Caco-2 (cell line): Measurements from ENCODE around the gene BRF1. TPM values are rescaled to one million over a fixed set of nuclear protein-coding genes. Genes with fewer than 3 reads are reported as not detected.

Experiments
- BruUV-seq: library from RNA; stranded (reverse); fragments of 400-500 nt; replicated peaks from 2 replicates; lab custom pipeline; 2021; lab: Mats Ljungman, UMichigan
- CTCF ChIA-PET: fragments of 300-600 bp; sonication (Branson Sonifier 250); formaldehyde crosslinking; loops from one replicate; lab custom pipeline; 2022; ENCODE audit warnings: antibody characterized with exemption; lab: Charles Lee
- POLR2A ChIA-PET: fragments of 300-600 bp; sonication (Branson Sonifier 250); formaldehyde crosslinking; loops from one replicate; lab custom pipeline; 2022; ENCODE audit warnings: antibody characterized with exemption; lab: Charles Lee
- DNase-seq, 2 experiments: peaks; one replicate each; pipeline versions ENCODE4 v3.0.0 to v3.0.0-alpha.2; 2020 to 2022
- H3K27me3 ChIP-seq: replicated peaks from 2 replicates; pipeline ENCODE4 v1.6.0; 2011; ENCODE audit warnings: low read length; ENCODE audit not compliant: control insufficient read depth, insufficient read depth
- H3K36me3 ChIP-seq: 2 replicates; pipeline ENCODE4 v1.5.1; 2011; ENCODE audit warnings: low read length; ENCODE audit not compliant: control insufficient read depth, insufficient read depth
- H3K4me1 ChIP-seq: fragments of 250-450 bp; sonication (Bioruptor Pico); 2 replicates; pipeline ENCODE4 v1.5.1; 2020; ENCODE audit warnings: mild to moderate bottlenecking
- H3K4me3 ChIP-seq: 2 replicates; pipeline ENCODE4 v1.5.1; 2011; ENCODE audit warnings: low read depth, mild to moderate bottlenecking, control low read depth, low read length
- H3K9me3 ChIP-seq: fragments of 250-450 bp; sonication (Bioruptor Pico); 2 replicates; pipeline ENCODE4 v1.5.1; 2020; ENCODE audit warnings: mild to moderate bottlenecking, moderate library complexity
- H3K27ac Mint-ChIP-seq: one replicate; pipeline ENCODE4 v1.8.0; 2022; ENCODE audit warnings: mixed read lengths; ENCODE audit not compliant: unreplicated experiment
- H3K27me3 Mint-ChIP-seq: one replicate; pipeline ENCODE4 v1.8.0; 2022; ENCODE audit warnings: mixed read lengths; ENCODE audit not compliant: insufficient read depth, unreplicated experiment
- H3K36me3 Mint-ChIP-seq: one replicate; pipeline ENCODE4 v1.8.0; 2022; ENCODE audit warnings: mild to moderate bottlenecking, mixed read lengths; ENCODE audit not compliant: insufficient read depth, unreplicated experiment
- H3K4me1 Mint-ChIP-seq: one replicate; pipeline ENCODE4 v1.8.0; 2022; ENCODE audit warnings: low read depth, mixed read lengths; ENCODE audit not compliant: unreplicated experiment
- H3K4me3 Mint-ChIP-seq: one replicate; pipeline ENCODE4 v1.8.0; 2022; ENCODE audit warnings: mild to moderate bottlenecking, moderate library complexity, mixed read lengths; ENCODE audit not compliant: unreplicated experiment
- H3K9me3 Mint-ChIP-seq: one replicate; pipeline ENCODE4 v1.8.0; 2022; ENCODE audit warnings: mixed read lengths; ENCODE audit not compliant: unreplicated experiment
- intact Hi-C: fragments of 100-400 bp; cut with micrococcal nuclease; formaldehyde crosslinking; loops from one replicate; pipeline ENCODE4 v1.10.0; 2022; ENCODE audit not compliant: unreplicated experiment
- total RNA-seq: library from RNA; stranded (reverse); gene quantifications from 2 replicates; pipeline ENCODE4 v1.2.3, GENCODE V29; 2022
- TF ChIP-seq, protein P1 (sequence below), 2 experiments: fragments of 200-600 bp in 1 of 2; IDR thresholded peaks; 1 replicate in 1 of 2; 2 replicates in 1 of 2; pipeline versions ENCODE4 v1.5.1 to v1.8.0; 2011 to 2022; ENCODE audit warnings: antibody characterized with exemption in 1 of 2, control low read depth in 1 of 2, inconsistent platforms in 1 of 2, low read depth in 1 of 2, low read length in 1 of 2, mild to moderate bottlenecking in 1 of 2, moderate library complexity in 1 of 2; ENCODE audit not compliant: insufficient read depth in 1 of 2, severe bottlenecking in 1 of 2, unreplicated experiment in 1 of 2

BRF1 gene
- total RNA-seq, 1 experiment from 2014 or later, result 43.6 TPM

- Mint-ChIP-seq H3K36me3 (no peaks in the 10 kb centered on the region), H3K27me3 (no peaks in the 10 kb centered on the region), H3K9me3 (no peaks in the 10 kb centered on the region), H3K27ac (no peak overlapping the region), H3K4me1 (no peaks in the 10 kb centered on the region), H3K4me3 (no peak overlapping the region)
- Histone ChIP-seq H3K4me1 (no peaks in the 10 kb centered on the region), H3K9me3 (no peaks in the 10 kb centered on the region), H3K36me3 (no peaks in the 10 kb centered on the region), H3K27me3 (no peaks in the 10 kb centered on the region), H3K4me3 (no peak overlapping the region)
- no peak for DNase-seq
- intact Hi-C loops, result no loop called here
- no TSS peak for BruUV-seq
- ChIA-PET POLR2A (no interaction called here), CTCF (no interaction called here)
- TF ChIP-seq, protein P1, sequence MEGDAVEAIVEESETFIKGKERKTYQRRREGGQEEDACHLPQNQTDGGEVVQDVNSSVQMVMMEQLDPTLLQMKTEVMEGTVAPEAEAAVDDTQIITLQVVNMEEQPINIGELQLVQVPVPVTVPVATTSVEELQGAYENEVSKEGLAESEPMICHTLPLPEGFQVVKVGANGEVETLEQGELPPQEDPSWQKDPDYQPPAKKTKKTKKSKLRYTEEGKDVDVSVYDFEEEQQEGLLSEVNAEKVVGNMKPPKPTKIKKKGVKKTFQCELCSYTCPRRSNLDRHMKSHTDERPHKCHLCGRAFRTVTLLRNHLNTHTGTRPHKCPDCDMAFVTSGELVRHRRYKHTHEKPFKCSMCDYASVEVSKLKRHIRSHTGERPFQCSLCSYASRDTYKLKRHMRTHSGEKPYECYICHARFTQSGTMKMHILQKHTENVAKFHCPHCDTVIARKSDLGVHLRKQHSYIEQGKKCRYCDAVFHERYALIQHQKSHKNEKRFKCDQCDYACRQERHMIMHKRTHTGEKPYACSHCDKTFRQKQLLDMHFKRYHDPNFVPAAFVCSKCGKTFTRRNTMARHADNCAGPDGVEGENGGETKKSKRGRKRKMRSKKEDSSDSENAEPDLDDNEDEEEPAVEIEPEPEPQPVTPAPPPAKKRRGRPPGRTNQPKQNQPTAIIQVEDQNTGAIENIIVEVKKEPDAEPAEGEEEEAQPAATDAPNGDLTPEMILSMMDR (IDR thresholded peaks at IDR 0.05; ENCODE audit: insufficient read depth in 1 of 2, low read depth in 1 of 2, low read length in 1 of 2, severe bottlenecking in 1 of 2, unreplicated experiment in 1 of 2), result no peak
These were observed 37.4 kb upstream of the BRF1 start for GRCh38 chr14:105337966-105338741.

GRCh38 chr14:105337433-105337832 lies 36.6 kb upstream of the BRF1 start:
- intact Hi-C loops, result no loop called here
- no peak overlapping the region for H3K27ac Mint-ChIP-seq
- H3K27me3 ChIP-seq, result no peaks in the 10 kb centered on the region
- no peaks in the 10 kb centered on the region for H3K4me1 ChIP-seq
- no peaks in the 10 kb centered on the region for H3K36me3 Mint-ChIP-seq
- no peaks in the 10 kb centered on the region for H3K27me3 Mint-ChIP-seq
- DNase-seq, result no peak
- no TSS peak for BruUV-seq
- H3K9me3 ChIP-seq, result no peaks in the 10 kb centered on the region
- POLR2A ChIA-PET, result no interaction called here
- TF ChIP-seq, protein P1 (IDR thresholded peaks at IDR 0.05; ENCODE audit: insufficient read depth in 1 of 2, low read depth in 1 of 2, low read length in 1 of 2, severe bottlenecking in 1 of 2, unreplicated experiment in 1 of 2), result no peak
- no peak overlapping the region for H3K4me3 Mint-ChIP-seq
- H3K9me3 Mint-ChIP-seq, result no peaks in the 10 kb centered on the region
- CTCF ChIA-PET, result no interaction called here
- H3K4me3 ChIP-seq, result no peak overlapping the region
- H3K4me1 Mint-ChIP-seq, result no peaks in the 10 kb centered on the region
- H3K36me3 ChIP-seq, result no peaks in the 10 kb centered on the region

- Mint-ChIP-seq H3K36me3 (no peaks in the 10 kb centered on the region), H3K4me1 (no peaks in the 10 kb centered on the region), H3K9me3 (no peaks in the 10 kb centered on the region), H3K4me3 (no peak overlapping the region), H3K27me3 (no peaks in the 10 kb centered on the region), H3K27ac (no peak overlapping the region)
- no peaks in the 10 kb centered on the region for H3K4me1 ChIP-seq
- ChIA-PET POLR2A (no interaction called here), CTCF (no interaction called here)
- no peak for DNase-seq
- H3K27me3 ChIP-seq, result no peaks in the 10 kb centered on the region
- no peaks in the 10 kb centered on the region for H3K9me3 ChIP-seq
- no peaks in the 10 kb centered on the region for H3K36me3 ChIP-seq
- BruUV-seq, result no TSS peak
- TF ChIP-seq, protein P1 (IDR thresholded peaks at IDR 0.05; ENCODE audit: insufficient read depth in 1 of 2, low read depth in 1 of 2, low read length in 1 of 2, severe bottlenecking in 1 of 2, unreplicated experiment in 1 of 2), result no peak
- intact Hi-C loops, result no loop called here
- no peak overlapping the region for H3K4me3 ChIP-seq
These were observed 35.9 kb upstream of the BRF1 start for GRCh38 chr14:105336477-105337287.
